GM21786 (cell line): ENCODE data around the gene ANXA3.
A peak's percentile ranks its signal among the peaks of the same experiment; 100 is the strongest.
"Not testable (repeated sequence)": the region's sequence is repeated elsewhere in the genome, so short reads cannot be mapped to it uniquely, and the experiment has no call there.

ENCODE experiments used
- ATAC-seq: cut with Tn5 transposase; IDR thresholded peaks from one replicate; pipeline ENCODE4 v1.9.1; 2021; ENCODE audit not compliant: unreplicated experiment

The ANXA3 gene

DNA sequence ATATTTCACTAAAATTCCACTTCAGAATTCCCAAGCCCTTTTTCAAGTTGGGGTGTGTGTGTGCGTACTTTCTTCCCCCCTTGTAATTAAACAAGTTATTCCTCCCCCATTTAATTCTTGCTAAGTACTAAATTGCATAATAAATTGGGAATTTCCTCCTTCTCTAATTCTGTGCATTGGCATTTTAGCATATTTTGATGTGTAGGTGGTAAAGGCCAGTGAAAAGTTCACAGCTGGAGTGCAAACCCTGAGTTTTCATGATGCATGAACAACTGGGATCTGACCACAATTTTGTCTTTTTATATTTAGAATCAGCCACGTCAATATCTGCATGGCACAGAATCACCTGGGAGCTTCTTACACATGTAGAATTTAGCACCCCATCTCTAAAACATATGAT, 18.5 kb downstream of the ANXA3 start:
- no peak for ATAC-seq

GRCh38 chr4:78571804-78572203, 20.2 kb downstream of the ANXA3 start:
- no peak for ATAC-seq

DNA sequence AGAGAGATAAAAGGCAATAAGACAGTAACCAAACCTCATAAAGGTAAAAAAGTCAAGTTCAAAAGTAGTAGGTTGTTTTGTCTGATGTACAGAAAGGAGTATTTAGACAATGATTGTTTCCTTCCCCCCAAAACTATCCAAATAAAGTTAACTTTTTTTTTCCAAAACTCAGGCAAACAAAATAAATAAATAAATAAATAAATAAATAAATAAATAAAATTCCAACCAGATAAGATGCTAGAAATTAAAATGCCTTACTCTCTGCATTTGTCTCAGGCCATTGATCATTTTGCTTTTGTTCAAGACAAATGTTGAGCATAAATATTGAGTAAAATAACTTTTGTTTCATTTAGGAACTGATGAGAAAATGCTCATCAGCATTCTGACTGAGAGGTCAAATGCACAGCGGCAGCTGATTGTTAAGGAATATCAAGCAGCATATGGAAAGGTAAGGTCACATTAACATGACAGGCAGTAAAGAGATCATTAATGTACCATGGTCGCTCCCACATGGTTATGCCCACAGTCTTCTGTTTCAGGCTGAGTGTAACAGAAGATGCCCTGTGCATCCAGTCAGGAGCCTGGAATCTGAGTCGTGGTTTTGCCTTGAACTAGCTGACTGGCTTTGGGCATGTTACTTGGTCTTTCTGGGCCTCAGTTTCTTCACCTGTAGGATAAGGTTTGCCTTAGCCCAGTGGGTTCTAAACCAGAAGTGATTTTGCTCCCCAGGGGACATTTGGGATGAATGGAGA, 27.3 kb downstream of the ANXA3 start:
- no peak for ATAC-seq

DNA sequence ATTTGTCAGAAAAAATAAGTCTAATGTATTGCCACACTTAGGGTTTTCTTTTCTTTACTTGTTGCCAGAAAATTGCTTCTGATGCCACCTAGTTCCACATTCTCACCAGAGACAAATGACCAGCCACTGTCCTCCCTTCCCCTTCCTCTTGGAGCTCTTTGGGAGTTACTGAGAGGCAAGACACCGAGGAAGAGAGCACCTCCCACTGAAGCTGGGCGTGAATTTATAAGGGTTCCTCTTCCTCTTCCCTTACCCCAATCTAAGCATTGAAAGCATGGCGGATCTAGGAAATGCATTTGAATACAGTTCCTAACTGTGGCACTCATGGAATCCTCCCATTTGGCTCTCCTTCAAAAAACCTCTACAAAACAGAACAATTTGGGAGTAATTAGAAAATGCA, 30.0 kb downstream of the ANXA3 start:
- ATAC-seq, result no peak

DNA sequence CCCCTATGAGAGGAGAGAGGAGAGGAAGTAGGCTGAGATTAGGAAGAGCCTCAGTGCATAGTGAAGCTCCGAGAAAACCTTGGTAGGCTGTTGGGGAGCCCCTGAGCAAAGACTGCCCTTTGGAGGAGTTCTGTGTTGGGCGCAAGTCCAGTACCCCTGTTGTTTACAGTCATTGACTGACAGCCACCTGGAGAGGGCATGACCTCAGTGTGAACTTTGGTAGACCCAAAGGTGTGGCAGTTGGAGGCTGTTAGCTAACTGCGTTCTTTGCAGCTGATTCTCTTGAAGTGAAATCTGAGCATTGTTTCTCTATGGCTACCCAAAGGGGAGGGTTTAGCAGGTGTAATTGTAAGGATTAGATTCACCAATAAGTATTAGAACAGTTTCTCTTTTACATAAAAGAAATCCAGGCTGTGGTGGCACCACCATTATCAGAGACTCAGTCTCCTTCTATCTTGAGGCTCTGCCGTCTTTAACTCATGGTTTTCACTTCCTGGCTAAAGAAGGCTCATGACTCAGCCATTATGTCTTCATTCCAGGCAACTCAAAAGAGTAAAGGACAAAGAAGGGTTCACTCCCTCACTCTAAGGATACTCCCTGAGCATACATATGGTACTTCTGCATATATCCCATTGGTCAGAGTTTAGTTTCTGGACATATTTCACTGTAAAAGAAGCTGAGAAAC, 33.4 kb downstream of the ANXA3 start:
- ATAC-seq, result no peak

DNA sequence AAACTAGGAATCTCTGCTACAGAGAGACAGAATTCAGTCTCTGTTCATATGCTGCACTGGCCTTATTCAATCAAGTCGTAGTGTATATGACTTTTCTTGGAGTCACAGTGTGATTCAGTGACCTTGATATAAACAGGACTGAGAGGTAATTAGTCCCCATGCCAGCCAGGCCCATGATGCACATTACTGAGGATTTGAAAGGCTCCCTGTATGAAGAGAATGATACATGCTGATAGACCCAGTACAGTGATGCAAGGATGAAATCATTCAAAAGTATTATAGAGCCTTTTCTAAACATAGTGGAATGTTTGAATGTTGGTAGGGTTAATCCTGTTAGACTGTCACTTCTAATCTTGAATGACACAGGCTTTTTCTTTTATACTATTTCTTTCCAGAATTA, 34.1 kb downstream of the ANXA3 start:
- ATAC-seq, result no peak

- ATAC-seq, result no peak
These were observed 37.5 kb downstream of the ANXA3 start for GRCh38 chr4:78588894-78589545.

DNA sequence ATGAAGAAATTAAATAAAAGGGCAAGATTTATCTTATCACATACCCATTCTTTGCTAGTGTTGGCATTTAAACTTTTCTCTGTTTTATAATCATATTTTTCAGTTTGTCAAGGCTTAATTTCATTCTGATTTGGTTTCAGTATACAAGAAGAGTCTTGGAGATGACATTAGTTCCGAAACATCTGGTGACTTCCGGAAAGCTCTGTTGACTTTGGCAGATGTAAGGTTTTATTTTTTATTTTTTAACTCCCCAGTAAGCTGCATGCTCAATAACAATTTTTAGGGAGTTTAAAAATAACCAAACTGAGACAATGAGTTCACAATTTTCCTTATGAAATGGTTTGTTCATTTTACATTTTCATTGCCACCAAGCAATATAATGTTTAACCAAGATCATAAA, 39.8 kb downstream of the ANXA3 start:
- no peak for ATAC-seq

DNA sequence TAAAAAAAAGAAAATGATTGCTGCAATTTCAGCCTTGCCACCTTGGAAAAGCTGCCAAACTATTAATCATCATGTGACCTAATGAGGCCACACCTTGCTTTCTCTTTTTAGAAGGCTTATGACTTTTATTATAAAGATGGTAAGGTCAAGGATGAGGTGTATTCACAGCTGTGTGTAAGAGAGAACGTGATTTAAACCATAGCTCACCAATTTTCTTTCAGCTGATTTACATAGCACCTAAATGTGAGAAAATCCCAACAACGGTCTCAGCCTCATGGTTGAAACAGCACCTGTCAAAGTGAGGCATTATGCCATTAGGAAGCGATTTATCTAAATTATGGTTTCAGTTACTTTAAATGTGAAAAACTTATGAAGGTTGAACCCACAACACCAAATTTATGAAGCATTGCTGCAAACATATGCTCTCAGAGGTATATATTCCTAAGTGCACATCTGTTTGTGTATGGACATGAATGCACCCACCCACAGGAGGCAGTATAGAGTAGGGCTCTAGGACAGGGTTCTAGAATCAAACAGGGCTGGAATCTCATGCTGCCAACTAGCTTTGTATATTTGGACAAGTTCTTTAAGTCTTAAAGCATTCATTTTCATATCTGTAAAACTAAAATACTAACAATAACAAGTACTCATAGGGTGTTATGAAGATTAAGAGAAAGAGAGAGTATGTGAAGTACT, 40.7 kb downstream of the ANXA3 start:
- peak; percentile 59 for ATAC-seq

DNA sequence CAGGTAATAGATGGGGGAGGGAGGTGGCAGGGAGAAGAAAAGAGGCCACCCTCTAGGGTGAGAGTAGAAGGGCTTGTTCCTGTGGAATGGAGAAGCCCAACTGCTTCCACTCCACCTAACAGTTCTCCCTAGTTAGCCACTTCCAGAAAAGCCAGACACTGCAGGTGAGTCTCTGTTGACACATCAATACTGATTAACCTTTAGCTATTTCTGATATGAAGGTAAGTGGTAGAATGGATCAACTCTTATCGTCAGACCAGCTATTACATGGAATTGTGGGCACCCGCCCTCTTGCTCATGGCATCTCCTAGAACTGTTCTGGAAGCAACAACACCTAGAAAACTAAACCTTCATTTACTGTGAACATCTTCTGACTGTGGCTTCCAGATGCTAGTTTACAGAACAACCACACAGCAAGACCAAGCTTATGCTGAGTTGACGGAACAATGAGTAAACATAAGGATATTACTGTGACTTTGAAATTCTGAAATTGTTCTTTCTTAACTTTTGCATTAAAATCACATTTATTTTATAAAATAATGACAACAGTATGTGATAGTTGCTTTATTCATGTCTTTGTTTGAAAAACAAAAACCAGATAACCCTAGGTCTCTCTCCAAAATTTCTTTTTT, 44.7 kb downstream of the ANXA3 start:
- ATAC-seq, result no peak

DNA sequence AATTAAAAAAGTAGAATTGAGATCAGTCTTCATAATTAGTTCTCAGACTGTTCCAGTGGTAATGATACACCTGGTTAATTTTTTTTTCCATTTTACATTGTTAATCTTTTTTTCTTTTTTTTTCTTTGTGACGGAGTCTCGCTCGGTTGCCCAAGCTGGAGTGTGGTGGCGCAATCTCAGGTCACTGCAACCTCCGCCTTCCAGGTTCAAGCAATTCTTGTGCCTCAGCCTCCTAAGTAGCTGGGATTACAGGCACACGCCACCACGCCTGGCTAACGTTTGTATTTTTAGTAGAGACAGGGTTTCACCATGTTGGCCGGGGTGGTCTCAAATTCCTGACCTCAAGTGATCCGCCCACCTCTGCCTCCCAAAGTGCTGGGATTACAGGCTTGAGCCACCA, 46.9 kb downstream of the ANXA3 start:
- ATAC-seq, result not testable (repeated sequence)

DNA sequence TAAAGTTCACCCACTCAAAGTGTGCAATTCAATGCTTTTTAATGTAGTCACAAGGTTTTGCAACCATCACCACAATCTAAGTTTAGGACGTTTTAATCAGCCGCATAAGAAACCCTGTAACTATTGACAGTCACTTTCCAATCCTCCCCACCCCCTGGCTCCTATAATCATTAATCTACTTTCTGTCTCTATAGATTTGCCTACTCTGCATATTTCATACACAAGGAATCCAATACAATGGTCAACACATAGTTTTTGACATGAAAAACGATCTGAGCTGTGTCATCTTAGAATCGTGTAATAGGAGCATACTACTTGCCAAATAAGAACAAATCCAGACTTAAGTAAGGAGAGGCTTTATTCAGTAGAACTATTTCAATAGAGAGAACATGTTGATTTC, 47.6 kb downstream of the ANXA3 start:
- ATAC-seq, result no peak

DNA sequence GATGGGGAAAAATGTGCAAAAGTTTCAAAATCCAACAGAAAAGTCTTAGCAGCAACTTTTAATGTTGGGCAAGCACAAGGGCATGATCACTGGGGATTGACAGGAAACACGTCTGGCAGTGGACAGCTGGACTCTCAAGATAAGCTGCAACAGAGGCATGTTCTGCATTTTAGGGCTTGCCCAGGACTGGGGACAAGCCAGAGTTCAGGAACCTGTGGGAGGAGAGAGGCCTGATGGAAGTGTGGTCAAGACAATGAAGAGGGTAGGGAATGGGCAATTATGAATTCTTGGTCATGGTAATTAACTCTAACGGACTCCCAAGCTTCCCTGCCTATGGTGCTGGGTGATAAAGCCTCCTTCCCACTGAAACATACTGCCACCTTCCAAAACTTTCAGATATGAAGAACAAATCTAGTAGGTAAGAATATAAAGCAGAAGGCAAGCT, 48.4 kb downstream of the ANXA3 start:
- ATAC-seq, result no peak

GRCh38 chr4:78601013-78601412, 49.4 kb downstream of the ANXA3 start:
- ATAC-seq, result peak; percentile 83

- no peak for ATAC-seq
These were observed 50.8 kb downstream of the ANXA3 start for GRCh38 chr4:78602334-78602733.

DNA sequence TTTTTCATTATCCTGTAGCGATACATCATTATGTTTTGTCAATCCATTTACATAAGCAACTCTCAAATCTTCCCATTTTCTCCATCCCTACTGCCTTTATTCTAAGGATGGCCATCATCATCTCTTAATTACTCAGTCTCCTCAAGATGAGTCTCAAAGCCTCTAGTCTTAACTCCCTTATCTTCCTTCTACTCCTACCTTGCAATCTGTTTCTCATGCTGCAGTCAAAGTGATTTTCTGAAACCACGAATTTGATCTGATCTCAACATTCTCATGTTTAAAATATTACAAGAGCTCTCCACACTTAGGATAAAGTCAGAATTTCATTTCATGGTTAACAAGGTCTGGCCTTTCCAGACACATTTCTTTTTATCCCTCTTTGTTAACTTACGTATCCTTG, 51.8 kb downstream of the ANXA3 start:
- no peak for ATAC-seq

DNA sequence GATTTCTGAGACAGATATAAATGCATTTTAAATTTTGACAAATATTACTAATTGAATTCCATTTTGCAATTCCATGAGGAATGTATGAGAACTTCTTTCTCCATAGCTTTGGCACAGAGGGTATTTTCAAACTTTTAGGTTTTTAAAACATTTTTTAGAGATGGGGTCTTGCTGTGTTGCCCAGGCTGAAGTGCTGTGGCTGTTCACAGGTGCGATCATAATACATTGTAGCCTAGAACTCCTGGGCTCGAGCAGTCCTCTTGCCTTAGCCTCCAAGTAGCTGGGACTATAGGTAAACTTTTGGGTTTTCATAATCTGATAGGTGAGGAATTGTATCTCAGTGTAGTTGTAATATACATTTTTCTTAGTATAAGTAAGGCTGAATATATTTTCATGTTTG, 53.4 kb downstream of the ANXA3 start:
- ATAC-seq, result no peak

- no peak for ATAC-seq
These were observed 54.5 kb downstream of the ANXA3 start for GRCh38 chr4:78606035-78606434.

DNA sequence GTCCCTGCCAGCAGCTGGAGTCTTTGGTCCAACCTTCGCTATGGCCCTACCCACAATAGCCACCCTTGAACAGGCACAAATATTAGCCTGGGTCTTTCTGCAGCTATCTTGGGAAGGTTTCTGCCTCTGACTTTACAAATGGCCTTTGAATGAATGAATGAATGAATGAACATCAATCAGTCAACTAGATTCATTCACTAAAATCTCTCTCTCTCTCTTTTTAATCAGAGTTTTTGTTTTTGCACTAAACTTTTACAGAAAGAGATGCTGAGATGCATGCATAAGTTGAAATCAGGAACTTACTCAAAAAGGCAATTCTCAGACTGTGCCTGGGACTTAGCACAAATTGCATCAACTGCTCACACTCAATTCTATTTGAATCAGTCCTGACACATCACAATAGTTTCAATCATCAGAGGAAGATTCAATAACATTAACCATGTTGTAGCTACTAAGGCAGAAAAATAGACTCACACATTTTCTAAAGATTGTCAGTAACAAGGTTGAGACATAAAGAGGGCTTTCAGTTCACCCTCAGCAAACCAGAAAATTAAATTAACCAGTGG, 55.0 kb downstream of the ANXA3 start:
- ATAC-seq, result no peak

GRCh38 chr4:78608684-78609083, 57.1 kb downstream of the ANXA3 start:
- no peak for ATAC-seq

DNA sequence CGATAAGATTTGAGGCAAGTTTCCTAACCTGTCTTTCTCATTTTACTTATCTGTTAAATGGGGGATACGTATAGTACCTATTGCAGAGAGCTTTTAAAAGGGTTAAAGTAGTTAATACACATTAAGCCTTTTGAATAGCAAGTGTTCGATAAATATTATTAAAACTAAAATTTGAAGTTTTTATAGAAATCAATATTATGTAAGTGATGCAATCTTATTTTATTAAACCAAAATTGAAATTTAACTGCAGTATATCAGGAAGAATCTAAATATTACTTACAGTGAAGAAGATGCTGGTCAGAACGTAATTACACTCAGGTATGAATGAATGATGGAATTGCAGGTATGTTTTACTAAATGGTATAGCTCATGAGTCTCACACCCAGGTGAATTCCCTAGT, 58.0 kb downstream of the ANXA3 start:
- no peak for ATAC-seq
